Endothelial cell of umbilical vein (primary cell): ENCODE data around the gene PRR19. TPM values are rescaled to one million over a fixed set of nuclear protein-coding genes. Genes with fewer than 3 reads are reported as not detected.
A peak's percentile ranks its signal among the peaks of the same experiment; 100 is the strongest.

Source experiments
- BruUV-seq: library from RNA; stranded (reverse); fragments of 400-500 nt; replicated peaks from 2 replicates; lab custom pipeline; 2021; lab: Mats Ljungman, UMichigan
- CTCF ChIA-PET: fragments of 300-600, 350-600 bp; sonication (Branson Sonifier 250); formaldehyde crosslinking; loops from one replicate; lab custom pipeline; 2021; ENCODE audit warnings: antibody characterized with exemption, inconsistent platforms; lab: Charles Lee
- POLR2A ChIA-PET: fragments of 300-600, 350-600 bp; sonication (Branson Sonifier 250); formaldehyde crosslinking; loops from one replicate; lab custom pipeline; 2021; ENCODE audit warnings: antibody characterized with exemption, inconsistent platforms; lab: Charles Lee
- DNase-seq: peaks from one replicate; pipeline ENCODE4 v3.0.0-alpha.2; 2011; ENCODE audit warnings: low read depth, low spot score
- FAIRE-seq: peaks from 2 replicates; lab custom pipeline; 2011; peaks lifted over from hg19 to GRCh38; lab: Jason Lieb, UNC
- H2AFZ ChIP-seq: 2 replicates; pipeline ENCODE4 v1.6.0; 2012; ENCODE audit warnings: low read depth, low read length, control low read depth, inconsistent platforms
- H3K27ac ChIP-seq: 2 replicates; pipeline ENCODE4 v1.5.1; 2011; ENCODE audit warnings: low read depth, mild to moderate bottlenecking, control low read depth, low read length, moderate library complexity; ENCODE audit not compliant: insufficient read depth
- H3K27me3 ChIP-seq, 2 experiments: 2 replicates each; pipeline versions ENCODE4 v1.6.0 to v1.6.1; 2011; ENCODE audit warnings: low read length in 2 of 2, mixed read lengths in 1 of 2; ENCODE audit not compliant: control insufficient read depth in 2 of 2, insufficient read depth in 2 of 2
- H3K36me3 ChIP-seq, 2 experiments: 2 replicates in 1 of 2; 3 replicates in 1 of 2; pipeline ENCODE4 v1.5.1; 2011; ENCODE audit warnings: low read length in 2 of 2, mild to moderate bottlenecking in 1 of 2, moderate library complexity in 1 of 2; ENCODE audit not compliant: control insufficient read depth in 2 of 2, insufficient read depth in 2 of 2; ENCODE audit errors: extremely low read depth in 1 of 2
- H3K4me1 ChIP-seq: 3 replicates; pipeline ENCODE4 v1.5.1; 2011; ENCODE audit warnings: mild to moderate bottlenecking, low read length; ENCODE audit not compliant: control insufficient read depth, insufficient read depth; ENCODE audit errors: extremely low read depth
- H3K4me2 ChIP-seq: 2 replicates; pipeline ENCODE4 v1.6.1; 2011; ENCODE audit warnings: low read length, control low read depth, mixed read lengths; ENCODE audit not compliant: insufficient read depth
- H3K4me3 ChIP-seq, 3 experiments: fragments of 200-600 bp in 1 of 3; sonication (generic), shearing (Covaris generic) in 1 of 3; replicated peaks in 1 of 3; 2 replicates each; pipeline ENCODE4 v1.5.1; 2011 to 2016; ENCODE audit warnings: control low read depth in 3 of 3, low read length in 3 of 3, mild to moderate bottlenecking in 2 of 3, inconsistent platforms in 1 of 3, low read depth in 1 of 3, moderate library complexity in 1 of 3; ENCODE audit not compliant: insufficient read depth in 1 of 3
- H3K79me2 ChIP-seq: 2 replicates; pipeline ENCODE4 v1.6.0; 2012; ENCODE audit warnings: low read length, inconsistent platforms; ENCODE audit not compliant: control insufficient read depth, insufficient read depth
- H3K9ac ChIP-seq: replicated peaks from 2 replicates; pipeline ENCODE3; 2011; ENCODE audit warnings: low read length, control low read depth; ENCODE audit not compliant: insufficient read depth; ENCODE audit errors: extremely low read depth
- H3K9me1 ChIP-seq: replicated peaks from 3 replicates; pipeline ENCODE4 v1.6.0; 2011; ENCODE audit warnings: mild to moderate bottlenecking, low read length; ENCODE audit not compliant: control insufficient read depth, insufficient read depth; ENCODE audit errors: extremely low read depth
- H3K9me3 ChIP-seq: replicated peaks from 2 replicates; pipeline ENCODE4 v1.5.1; 2012; ENCODE audit warnings: low read length, inconsistent platforms; ENCODE audit not compliant: control insufficient read depth, insufficient read depth
- H4K20me1 ChIP-seq: replicated peaks from 2 replicates; pipeline ENCODE3; 2011; ENCODE audit warnings: mild to moderate bottlenecking, low read length; ENCODE audit not compliant: control insufficient read depth, insufficient read depth; ENCODE audit errors: extremely low read depth
- EZH2 ChIP-seq: IDR thresholded peaks from 2 replicates; pipeline ENCODE4 v1.6.1; 2012; ENCODE audit warnings: borderline replicate concordance, low read depth, mild to moderate bottlenecking, moderate library complexity, low read length, inconsistent platforms; ENCODE audit not compliant: severe bottlenecking
- FOS ChIP-seq: IDR thresholded peaks from 2 replicates; pipeline ENCODE4 v1.6.1; 2011; ENCODE audit warnings: mild to moderate bottlenecking, low read length, moderate library complexity, borderline replicate concordance; ENCODE audit not compliant: insufficient read depth
- GATA2 ChIP-seq: IDR thresholded peaks from 2 replicates; pipeline ENCODE4 v1.7.0; 2011; ENCODE audit warnings: low read depth, mild to moderate bottlenecking, moderate library complexity, mixed read lengths, low read length; ENCODE audit not compliant: insufficient read length, insufficient read depth
- JUN ChIP-seq: IDR thresholded peaks from 2 replicates; pipeline ENCODE4 v1.6.1; 2011; ENCODE audit warnings: borderline replicate concordance, low read depth; ENCODE audit not compliant: insufficient read length, insufficient read depth
- MYC ChIP-seq: IDR thresholded peaks from one replicate; pipeline ENCODE4 v1.6.1; 2011; ENCODE audit warnings: mild to moderate bottlenecking, low read depth, low read length
- POLR2A ChIP-seq: IDR thresholded peaks from 2 replicates; pipeline ENCODE4 v1.6.1; 2012; ENCODE audit warnings: low read depth, mild to moderate bottlenecking, control low read depth, low read length
- POLR2AphosphoS5 ChIP-seq: IDR thresholded peaks from 2 replicates; pipeline ENCODE4 v1.6.1; 2012; ENCODE audit warnings: low read depth, mild to moderate bottlenecking, control low read depth, low read length, moderate library complexity; ENCODE audit not compliant: insufficient read depth
- dilution Hi-C: fragments of 300-500 bp; cut with MboI; formaldehyde crosslinking; loops from one replicate; pipeline ENCODE4 v1.15.0; 2019; ENCODE audit warnings: low sequenced_read_pairs; ENCODE audit not compliant: extremely low pct_ligation_motif_present
- intact Hi-C: fragments of 100-400 bp; cut with micrococcal nuclease; formaldehyde crosslinking; loops from one replicate; pipeline ENCODE4 v1.10.0; 2022
- polyA plus RNA-seq, 4 experiments: library from polyadenylated mRNA; depleted of rRNA in 3 of 4; stranded (reverse) in 3 of 4; unstranded in 1 of 4; fragments of >200 nt; gene quantifications; 2 replicates each; pipeline versions ENCODE4 v1.2.1 to v1.2.3, GENCODE V29; 2011 to 2012; ENCODE audit warnings: missing spikeins in 1 of 4
- total RNA-seq: library from RNA; stranded (reverse); gene quantifications from 2 replicates; pipeline ENCODE4 v1.2.3, GENCODE V29; 2021
- TF ChIP-seq, protein P1 (sequence below): IDR thresholded peaks from 2 replicates; pipeline ENCODE4 v1.6.1; 2011; ENCODE audit not compliant: insufficient read depth, insufficient read length
- TF ChIP-seq, protein P2 (sequence below), 2 donors: IDR thresholded peaks; 1 replicate in 1 of 2; 2 replicates in 1 of 2; pipeline ENCODE4 v1.5.1; 2011; ENCODE audit warnings: low read length in 2 of 2, mild to moderate bottlenecking in 2 of 2, moderate library complexity in 2 of 2, control low read depth in 1 of 2, inconsistent platforms in 1 of 2, low read depth in 1 of 2; ENCODE audit not compliant: insufficient read depth in 1 of 2; ENCODE audit errors: extremely low read depth in 1 of 2

PRR19 gene
- total and polyA plus RNA-seq, 2 donors (not counting 3 experiments of a cell fraction or from before 2014, with no cell fraction given): 1.0 to 1.4 TPM

GRCh38 chr19:42277821-42278451 lies 24.0 kb upstream of the PRR19 start:
- peak; percentile 71 for DNase-seq
- TF ChIP-seq JUN (no peak), POLR2AphosphoS5 (no peak), POLR2A (peak; percentile 15)
- Histone ChIP-seq H3K9me3 (no peaks in the 10 kb centered on the region), H3K27ac (peak overlapping the region; percentile 64), H3K36me3 (peaks cover 7 to 18% of the 10 kb centered on the region in 2 experiments), H3K79me2 (peaks cover 25% of the 10 kb centered on the region), H2AFZ (no peak overlapping the region), H3K4me1 (peaks cover 47% of the 10 kb centered on the region), H3K9ac (no peak overlapping the region), H4K20me1 (no peaks in the 10 kb centered on the region), H3K4me2 (peak overlapping the region; percentile 13), H3K9me1 (no peaks in the 10 kb centered on the region), H3K27me3 (no peaks in the 10 kb centered on the region), H3K4me3 (no peak overlapping the region)
- dilution Hi-C loops (no loop called here), intact Hi-C loops (no loop called here)
- ChIA-PET CTCF (interaction anchor here (1.2 to 7.4 kb wide), 5 partner anchors 17 to 165 kb away, joined by 4 to 365 read pairs (median 8); partner anchors contain the start of genes ERF and GSK3A), POLR2A (interaction anchor here (1.4 to 1.6 kb wide), 2 partner anchors 27 to 35 kb away, joined by 4 to 7 read pairs; no protein-coding TSS in a partner anchor)
- no TSS peak for BruUV-seq
- peak; percentile 73 for FAIRE-seq

GRCh38 chr19:42278452-42279154 lies 23.3 kb upstream of the PRR19 start:
- TF ChIP-seq GATA2: no peak
- TF ChIP-seq, protein P1, sequence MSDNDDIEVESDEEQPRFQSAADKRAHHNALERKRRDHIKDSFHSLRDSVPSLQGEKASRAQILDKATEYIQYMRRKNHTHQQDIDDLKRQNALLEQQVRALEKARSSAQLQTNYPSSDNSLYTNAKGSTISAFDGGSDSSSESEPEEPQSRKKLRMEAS: no peak
- no peak for TF ChIP-seq JUN
- TF ChIP-seq EZH2: no peak
- TF ChIP-seq FOS: no peak
- TF ChIP-seq, protein P2, sequence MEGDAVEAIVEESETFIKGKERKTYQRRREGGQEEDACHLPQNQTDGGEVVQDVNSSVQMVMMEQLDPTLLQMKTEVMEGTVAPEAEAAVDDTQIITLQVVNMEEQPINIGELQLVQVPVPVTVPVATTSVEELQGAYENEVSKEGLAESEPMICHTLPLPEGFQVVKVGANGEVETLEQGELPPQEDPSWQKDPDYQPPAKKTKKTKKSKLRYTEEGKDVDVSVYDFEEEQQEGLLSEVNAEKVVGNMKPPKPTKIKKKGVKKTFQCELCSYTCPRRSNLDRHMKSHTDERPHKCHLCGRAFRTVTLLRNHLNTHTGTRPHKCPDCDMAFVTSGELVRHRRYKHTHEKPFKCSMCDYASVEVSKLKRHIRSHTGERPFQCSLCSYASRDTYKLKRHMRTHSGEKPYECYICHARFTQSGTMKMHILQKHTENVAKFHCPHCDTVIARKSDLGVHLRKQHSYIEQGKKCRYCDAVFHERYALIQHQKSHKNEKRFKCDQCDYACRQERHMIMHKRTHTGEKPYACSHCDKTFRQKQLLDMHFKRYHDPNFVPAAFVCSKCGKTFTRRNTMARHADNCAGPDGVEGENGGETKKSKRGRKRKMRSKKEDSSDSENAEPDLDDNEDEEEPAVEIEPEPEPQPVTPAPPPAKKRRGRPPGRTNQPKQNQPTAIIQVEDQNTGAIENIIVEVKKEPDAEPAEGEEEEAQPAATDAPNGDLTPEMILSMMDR (IDR thresholded peaks at IDR 0.05; ENCODE audit: extremely low read depth in 1 of 2, insufficient read depth in 1 of 2, low read depth in 1 of 2, low read length in 2 of 2): no peak
- no peak for TF ChIP-seq MYC
- no peak for TF ChIP-seq POLR2AphosphoS5
- no peak for TF ChIP-seq POLR2A
- Histone ChIP-seq H2AFZ (no peak overlapping the region), H3K4me1 (peaks cover 52% of the 10 kb centered on the region), H3K27me3 (no peaks in the 10 kb centered on the region), H3K79me2 (peaks cover 28% of the 10 kb centered on the region), H3K9me1 (no peaks in the 10 kb centered on the region), H3K4me2 (peak overlapping the region; percentile 61), H3K9me3 (no peaks in the 10 kb centered on the region), H3K27ac (peak overlapping the region; percentile 64), H3K9ac (no peak overlapping the region), H4K20me1 (no peaks in the 10 kb centered on the region), H3K4me3 (no peak overlapping the region), H3K36me3 (peaks cover 7 to 11% of the 10 kb centered on the region in 2 experiments)
- POLR2A ChIA-PET: interaction anchor here (1.0 to 1.6 kb wide), 4 partner anchors 9 to 35 kb away, joined by 3 to 9 read pairs (median 6); partner anchors contain the start of gene CIC
- FAIRE-seq: no peak
- dilution Hi-C loops (no loop called here), intact Hi-C loops (loop anchor here (1.0 kb wide), 1 partner anchor 170 kb away; no protein-coding TSS in a partner anchor)
- BruUV-seq: no TSS peak
- DNase-seq: no peak
- CTCF ChIA-PET: interaction anchor here (1.0 to 7.4 kb wide), 10 partner anchors 8 to 166 kb away, joined by 3 to 365 read pairs (median 6); partner anchors contain the start of genes DEDD2, ERF and GSK3A
